HepG2 (cell line): ENCODE data around the gene CNTN5.

Experiments
- NBN ChIP-seq: fragments of 450-650 bp; conservative IDR thresholded peaks from 2 replicates; pipeline ENCODE4 v1.6.1; 2017
- SP2 ChIP-seq: sonication (generic); formaldehyde crosslinking; IDR thresholded peaks from 2 replicates; pipeline ENCODE4 v1.5.1; 2020; ENCODE audit warnings: mild to moderate bottlenecking, missing genetic modification reagents
- ZNF580 ChIP-seq: IDR thresholded peaks from 2 replicates; pipeline ENCODE4 v1.6.1; 2016; ENCODE audit warnings: low read depth, borderline replicate concordance

GRCh38 chr11:99268886-99269285, 248.1 kb downstream of the CNTN5 start:
- TF ChIP-seq ZNF580 (CRISPR knock-in tag) (no peak), SP2 (CRISPR knock-in tag) (no peak), NBN (no peak)
